CD4-positive, CD25-positive, alpha-beta regulatory T cell (primary cell): ENCODE results near the gene ACSS2. TPM values are rescaled to one million over a fixed set of nuclear protein-coding genes. Genes with fewer than 3 reads are reported as not detected.
"Not testable (repeated sequence)": the region's sequence is repeated elsewhere in the genome, so short reads cannot be mapped to it uniquely, and the experiment has no call there.

Experiments used
- ATAC-seq, 2 donors: fragments of 150-1000 bp; cut with Tn5 transposase; one replicate each; pipeline ENCODE4 v1.10.0; 2021; ENCODE audit warnings: low read depth in 2 of 2, moderate number of reproducible peaks in 2 of 2, moderate library complexity in 1 of 2
- DNase-seq, 3 donors: peaks; one replicate each; pipeline versions ENCODE4 v3.0.0 to v3.0.0-alpha.2; 2012 to 2022; ENCODE audit warnings: mixed read lengths in 1 of 3
- H3K27ac ChIP-seq: one replicate; pipeline ENCODE4 v1.7.0; 2013; ENCODE audit warnings: mild to moderate bottlenecking, low read length; ENCODE audit not compliant: insufficient read depth, poor library complexity, severe bottlenecking
- H3K27me3 ChIP-seq: one replicate; pipeline ENCODE4 v1.7.0; 2013; ENCODE audit warnings: low read length; ENCODE audit not compliant: control insufficient read depth, insufficient read depth
- H3K36me3 ChIP-seq: one replicate; pipeline ENCODE4 v1.7.0; 2013; ENCODE audit warnings: mild to moderate bottlenecking, low read length, moderate library complexity; ENCODE audit not compliant: control insufficient read depth, insufficient read depth
- H3K4me1 ChIP-seq: 2 replicates; pipeline ENCODE4 v1.7.0; 2013; ENCODE audit warnings: mild to moderate bottlenecking, low read length; ENCODE audit not compliant: insufficient read depth, control insufficient read depth, poor library complexity, severe bottlenecking
- H3K4me3 ChIP-seq: one replicate; pipeline ENCODE4 v1.7.0; 2013; ENCODE audit warnings: low read depth, mild to moderate bottlenecking, low read length, moderate library complexity
- H3K9me3 ChIP-seq, 2 experiments: 1 replicate in 1 of 2; 2 replicates in 1 of 2; pipeline ENCODE4 v1.7.0; 2013; ENCODE audit warnings: low read length in 2 of 2, mild to moderate bottlenecking in 1 of 2, moderate library complexity in 1 of 2; ENCODE audit not compliant: control insufficient read depth in 2 of 2
- H3K27ac Mint-ChIP-seq, 3 donors: one replicate each; pipeline ENCODE4 v1.8.0; 2020 to 2022; ENCODE audit warnings: mild to moderate bottlenecking in 3 of 3, mixed read lengths in 3 of 3, moderate library complexity in 2 of 3
- H3K27me3 Mint-ChIP-seq: one replicate; pipeline ENCODE4 v1.8.0; 2022; ENCODE audit warnings: mild to moderate bottlenecking, mixed read lengths
- H3K36me3 Mint-ChIP-seq: one replicate; pipeline ENCODE4 v1.8.0; 2020; ENCODE audit warnings: mixed read lengths
- H3K4me1 Mint-ChIP-seq, 4 donors: one replicate each; pipeline ENCODE4 v1.8.0; 2020 to 2022; ENCODE audit warnings: mixed read lengths in 4 of 4, mild to moderate bottlenecking in 1 of 4
- H3K4me3 Mint-ChIP-seq, 4 donors: one replicate each; pipeline ENCODE4 v1.8.0; 2020 to 2022; ENCODE audit warnings: mild to moderate bottlenecking in 4 of 4, mixed read lengths in 4 of 4, moderate library complexity in 3 of 4
- H3K9me3 Mint-ChIP-seq, 7 donors: one replicate each; pipeline ENCODE4 v1.8.0; 2020 to 2022; ENCODE audit warnings: mixed read lengths in 7 of 7, mild to moderate bottlenecking in 3 of 7, moderate library complexity in 2 of 7
- polyA plus RNA-seq, 4 donors: library from polyadenylated mRNA; unstranded; fragments of 300-500 nt; fragmentation: Illumina TruSeq; gene quantifications; one replicate each; pipeline ENCODE4 v1.2.3, GENCODE V29; 2021
- total RNA-seq: library from RNA; stranded (reverse); gene quantifications from one replicate; pipeline ENCODE4 v1.2.3, GENCODE V29; 2022

Gene ACSS2
- total and polyA plus RNA-seq, 5 donors from 2014 or later: 8.8 to 14.1 (median 11.7) TPM

DNA sequence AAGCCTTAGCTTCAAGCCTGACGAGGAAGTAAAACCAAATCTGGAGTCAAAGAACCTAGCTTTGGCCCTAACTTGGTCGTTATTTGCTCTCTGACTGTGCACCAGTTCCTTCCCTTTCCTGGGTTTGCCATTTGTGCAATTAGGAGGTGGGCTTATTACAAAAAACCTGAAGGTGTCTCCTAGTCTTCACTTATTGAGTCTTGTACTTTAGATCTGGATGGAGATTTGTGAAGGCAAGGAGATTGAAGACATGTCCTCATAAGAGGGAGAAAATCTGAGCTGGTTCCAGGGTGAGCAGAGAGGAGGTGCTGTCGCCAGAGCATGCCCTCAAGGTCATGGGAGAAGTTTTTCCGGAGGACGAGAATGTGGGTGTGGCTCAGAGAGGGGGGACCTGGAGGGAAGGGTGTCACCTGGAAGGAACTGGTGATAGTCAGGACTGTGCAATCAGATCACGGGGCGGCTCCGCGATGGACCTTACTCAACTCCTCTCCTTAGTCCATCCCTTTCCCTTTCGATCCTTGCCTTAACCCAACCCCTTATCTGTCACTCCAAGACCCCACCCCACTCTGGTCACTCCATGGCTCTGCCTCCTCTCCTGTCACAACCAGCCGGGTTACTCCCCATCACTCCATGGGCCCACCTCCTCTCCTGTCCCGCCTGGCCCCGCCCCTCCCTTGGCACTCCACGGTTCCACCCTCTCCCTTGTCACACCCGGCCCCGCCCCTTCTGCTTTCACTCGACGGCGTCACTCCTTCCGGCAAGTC, 588 bp upstream of the ACSS2 start:
- Histone ChIP-seq H3K4me3 (peak overlapping the region; percentile 77), H3K36me3 (no peaks in the 10 kb centered on the region), H3K27me3 (no peaks in the 10 kb centered on the region), H3K9me3 (no peaks in the 10 kb centered on the region), H3K4me1 (peaks cover 43% of the 10 kb centered on the region), H3K27ac (peak overlapping the region; percentile 56)
- H3K4me1 Mint-ChIP-seq: peaks cover 18 to 73% (median 54%) of the 10 kb centered on the region in 4 donors
- H3K27ac Mint-ChIP-seq: peak overlapping the region; percentile 83 to 91 (median 88)
- DNase-seq: peak in 2 of 3 donors; percentile 6 to 98
- no peaks in the 10 kb centered on the region for H3K27me3 Mint-ChIP-seq
- no peaks in the 10 kb centered on the region for H3K9me3 Mint-ChIP-seq
- peak overlapping the region; percentile 87 to 93 (median 88) for H3K4me3 Mint-ChIP-seq
- ATAC-seq: no peak
- no peaks in the 10 kb centered on the region for H3K36me3 Mint-ChIP-seq

DNA sequence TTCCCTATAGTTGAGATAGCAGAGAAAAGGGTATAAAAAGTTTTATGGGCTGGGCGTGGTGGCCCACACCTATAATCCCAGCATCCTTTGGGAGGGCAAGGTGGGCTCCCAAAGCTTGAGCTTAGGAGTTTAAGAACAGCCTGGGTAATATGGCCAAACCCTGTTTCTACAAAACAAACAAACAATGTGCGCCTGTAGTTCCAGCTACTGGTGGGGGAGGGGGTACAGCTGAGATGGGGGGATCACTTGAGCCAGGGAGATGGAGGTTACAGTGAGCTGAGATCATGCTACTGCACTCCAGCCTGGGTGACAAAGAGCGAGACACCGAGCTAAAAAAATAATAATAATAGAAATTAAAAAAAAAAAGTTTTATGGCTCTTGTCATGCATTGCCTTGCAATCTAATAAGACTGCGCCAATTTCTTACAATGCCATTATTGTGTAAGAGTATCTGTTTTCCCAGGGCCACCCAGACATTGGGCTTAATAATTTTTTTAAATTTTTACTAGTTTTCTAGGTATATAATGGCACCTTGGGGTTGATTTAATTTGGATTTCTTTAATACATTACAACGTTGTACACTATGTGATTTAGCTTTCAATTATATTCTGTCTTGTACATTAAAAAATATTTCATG, 3.9 kb downstream of the ACSS2 start:
- Histone ChIP-seq H3K9me3 (no peaks in the 10 kb centered on the region), H3K27me3 (no peaks in the 10 kb centered on the region), H3K4me3 (no peak overlapping the region), H3K36me3 (peaks cover 4% of the 10 kb centered on the region), H3K27ac (no peak overlapping the region), H3K4me1 (peaks cover 13% of the 10 kb centered on the region)
- Mint-ChIP-seq H3K4me3 (peak overlapping the region in 1 of 4 donors; percentile 60), H3K27me3 (no peaks in the 10 kb centered on the region), H3K27ac (peak overlapping the region in 2 of 3 donors; percentile 49 to 62), H3K9me3 (no peaks in the 10 kb centered on the region), H3K4me1 (peaks cover 9 to 37% (median 29%) of the 10 kb centered on the region in 4 donors), H3K36me3 (peaks cover 9% of the 10 kb centered on the region)
- ATAC-seq (no peak), DNase-seq (no peak)

DNA sequence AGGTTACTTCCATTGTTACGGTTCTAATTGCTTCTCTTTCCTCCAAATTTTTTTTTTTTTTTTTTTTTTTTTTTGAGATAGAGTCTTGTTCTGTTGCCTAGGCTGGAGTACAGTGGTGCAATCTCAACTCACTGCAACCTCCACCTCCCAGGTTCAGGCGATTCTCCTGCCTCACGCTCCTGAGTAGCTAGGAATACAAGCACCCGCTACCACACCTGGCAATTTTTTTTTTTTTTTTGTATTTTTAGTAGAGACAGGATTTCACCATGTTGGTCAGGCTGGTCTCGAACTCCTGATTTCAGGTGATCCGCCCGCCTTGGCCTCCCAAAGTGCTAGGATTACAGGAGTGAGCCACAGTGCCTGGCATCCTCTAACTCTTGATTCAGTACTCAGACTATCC, 4.6 kb downstream of the ACSS2 start:
- not testable (repeated sequence) for H3K4me1 ChIP-seq, H3K9me3 Mint-ChIP-seq, H3K27me3 Mint-ChIP-seq, H3K4me3 ChIP-seq, H3K36me3 ChIP-seq, H3K9me3 ChIP-seq, H3K27ac ChIP-seq, H3K36me3 Mint-ChIP-seq, ATAC-seq, DNase-seq, H3K27ac Mint-ChIP-seq, H3K27me3 ChIP-seq
- Mint-ChIP-seq H3K4me3 (peak overlapping the region in 1 of 4 donors; percentile 71), H3K4me1 (peaks cover 9 to 31% (median 24%) of the 10 kb centered on the region in 4 donors)

DNA sequence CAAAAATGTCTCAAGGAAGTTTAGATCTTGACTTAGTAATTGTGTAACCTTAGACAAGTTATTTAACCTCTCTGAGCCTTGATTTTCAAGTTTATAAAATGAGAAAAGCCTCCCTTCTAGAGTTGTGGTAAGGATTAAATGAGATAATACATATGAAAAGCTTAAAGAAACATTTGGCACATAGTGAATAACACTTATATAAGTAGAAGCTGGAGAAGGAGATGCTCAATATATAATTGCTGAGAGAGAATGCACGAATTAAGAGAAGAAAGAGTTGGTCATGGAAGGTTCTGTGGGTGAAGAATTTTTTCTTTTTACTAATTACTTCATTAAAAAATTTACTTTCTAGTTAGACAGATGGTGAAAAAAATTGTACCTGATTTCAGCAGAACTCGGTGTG, 5.3 kb downstream of the ACSS2 start:
- Mint-ChIP-seq H3K27ac (peak overlapping the region in 2 of 3 donors; percentile 18 to 50), H3K4me3 (peak overlapping the region in 2 of 4 donors; percentile 71 to 73), H3K9me3 (no peaks in the 10 kb centered on the region), H3K4me1 (peaks cover 9 to 31% (median 21%) of the 10 kb centered on the region in 4 donors), H3K27me3 (no peaks in the 10 kb centered on the region), H3K36me3 (peaks cover 9% of the 10 kb centered on the region)
- no peaks in the 10 kb centered on the region for H3K9me3 ChIP-seq
- ATAC-seq (no peak), DNase-seq (no peak)
- H3K27me3 ChIP-seq: no peaks in the 10 kb centered on the region
- peaks cover 4% of the 10 kb centered on the region for H3K36me3 ChIP-seq
- no peak overlapping the region for H3K27ac ChIP-seq
- peaks cover 6% of the 10 kb centered on the region for H3K4me1 ChIP-seq
- no peak overlapping the region for H3K4me3 ChIP-seq

DNA sequence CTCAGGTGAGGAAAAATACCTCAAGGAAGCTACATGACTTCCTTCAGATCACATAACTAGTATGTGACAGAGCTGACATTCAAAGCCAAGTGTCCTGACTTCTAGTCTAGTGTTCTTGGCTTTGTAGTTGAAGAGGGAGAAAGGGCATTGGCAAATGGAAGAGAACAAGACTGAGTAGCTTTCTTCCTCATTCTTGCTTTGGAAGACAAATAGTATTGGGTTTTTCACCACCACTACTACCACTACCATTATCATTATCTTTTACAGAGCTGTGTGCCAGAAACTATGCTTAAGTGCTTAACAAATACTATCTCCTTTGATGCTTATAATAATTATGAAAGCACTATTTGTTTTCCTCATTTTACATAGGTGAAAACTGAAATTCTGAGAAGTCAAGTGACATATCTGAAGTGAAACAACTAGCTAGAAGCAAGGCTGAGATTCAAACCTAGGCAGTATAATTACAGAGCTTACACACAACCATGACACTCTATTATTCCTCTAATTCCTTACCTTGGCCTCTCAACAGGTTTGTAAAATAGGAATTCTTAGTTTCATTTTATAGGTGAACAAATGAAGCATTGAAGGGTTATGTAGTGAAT, 6.8 kb downstream of the ACSS2 start:
- H3K36me3 ChIP-seq: peaks cover 4% of the 10 kb centered on the region
- peaks cover 11% of the 10 kb centered on the region for H3K36me3 Mint-ChIP-seq
- no peak overlapping the region for H3K4me3 Mint-ChIP-seq
- H3K27me3 Mint-ChIP-seq: no peaks in the 10 kb centered on the region
- H3K27ac ChIP-seq: no peak overlapping the region
- H3K4me3 ChIP-seq: no peak overlapping the region
- H3K27me3 ChIP-seq: no peaks in the 10 kb centered on the region
- peak in 1 of 3 donors; percentile 50 for DNase-seq
- H3K4me1 Mint-ChIP-seq: peaks cover 8 to 23% (median 14%) of the 10 kb centered on the region in 4 donors
- H3K4me1 ChIP-seq: no peaks in the 10 kb centered on the region
- H3K9me3 ChIP-seq: no peaks in the 10 kb centered on the region
- no peaks in the 10 kb centered on the region for H3K9me3 Mint-ChIP-seq
- H3K27ac Mint-ChIP-seq: no peak overlapping the region
- ATAC-seq: no peak

DNA sequence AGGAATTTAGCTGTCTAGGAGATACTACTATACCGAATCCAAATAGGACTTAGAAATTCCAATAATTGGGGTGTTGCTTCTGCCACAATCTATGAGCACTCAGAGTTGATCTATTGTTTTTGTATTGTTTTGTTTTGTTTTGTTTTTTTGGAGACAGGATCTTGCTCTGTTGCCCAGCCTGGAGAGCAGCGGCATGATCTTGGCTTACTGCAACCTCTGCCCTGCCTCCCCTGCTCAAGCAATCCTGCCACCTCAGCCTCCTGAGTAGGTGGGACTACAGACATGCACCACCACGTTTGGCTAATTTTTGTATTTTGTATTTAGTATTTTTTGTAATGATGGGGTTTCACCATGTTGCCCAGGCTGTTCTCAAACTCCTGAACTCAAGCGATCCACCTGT, 7.4 kb downstream of the ACSS2 start:
- no peak for DNase-seq
- peak overlapping the region in 1 of 3 donors; percentile 26 for H3K27ac Mint-ChIP-seq
- Histone ChIP-seq H3K27ac (no peak overlapping the region), H3K9me3 (no peaks in the 10 kb centered on the region), H3K27me3 (no peaks in the 10 kb centered on the region), H3K4me1 (no peaks in the 10 kb centered on the region), H3K4me3 (no peak overlapping the region), H3K36me3 (peaks cover 4% of the 10 kb centered on the region)
- H3K9me3 Mint-ChIP-seq: no peaks in the 10 kb centered on the region
- H3K36me3 Mint-ChIP-seq: peaks cover 16% of the 10 kb centered on the region
- peaks cover 5 to 18% (median 13%) of the 10 kb centered on the region in 4 donors for H3K4me1 Mint-ChIP-seq
- H3K27me3 Mint-ChIP-seq: no peaks in the 10 kb centered on the region
- H3K4me3 Mint-ChIP-seq: no peak overlapping the region
- no peak for ATAC-seq

DNA sequence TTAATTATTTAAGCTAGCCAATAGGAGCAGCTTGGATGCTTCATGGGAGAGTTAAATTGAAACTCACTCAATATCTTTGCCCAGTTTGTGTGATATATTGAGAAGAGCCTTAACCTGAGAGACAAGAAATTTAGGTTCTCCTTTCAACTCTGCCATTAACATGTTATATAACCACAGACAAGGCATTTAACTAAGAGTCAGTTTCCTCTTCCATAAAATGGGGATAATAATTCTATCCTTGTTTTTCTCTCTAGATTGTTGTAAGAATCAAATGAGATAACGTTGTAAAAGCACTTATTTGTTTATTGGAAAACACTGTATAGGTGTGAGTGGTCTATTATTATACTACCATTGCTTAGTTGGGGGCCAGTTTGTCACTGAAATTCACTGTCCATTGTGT, 7.8 kb downstream of the ACSS2 start:
- Histone ChIP-seq H3K9me3 (no peaks in the 10 kb centered on the region), H3K4me1 (no peaks in the 10 kb centered on the region), H3K36me3 (peaks cover 4% of the 10 kb centered on the region), H3K4me3 (no peak overlapping the region), H3K27ac (no peak overlapping the region), H3K27me3 (no peaks in the 10 kb centered on the region)
- Mint-ChIP-seq H3K36me3 (peaks cover 16% of the 10 kb centered on the region), H3K9me3 (no peaks in the 10 kb centered on the region), H3K27me3 (no peaks in the 10 kb centered on the region), H3K27ac (peak overlapping the region in 1 of 3 donors; percentile 26), H3K4me1 (peaks cover 5 to 18% (median 10%) of the 10 kb centered on the region in 4 donors), H3K4me3 (no peak overlapping the region)
- ATAC-seq: no peak
- DNase-seq: no peak
